Activated T-helper 1 cell treated with anti-CD3 and anti-CD28 coated beads, Interleukin-12 subunit alpha, Interleukin-12 subunit beta, Interleukin-2, Interleukin-4 antibody, amounts not matched to agents 30 ng/mL and 10 ng/mL and 1 ng/mL, durations not matched to agents 14 hours and 24 hours and 36 hours (primary cell): Measurements from ENCODE around the gene DNAAF5. TPM values are rescaled to one million over a fixed set of nuclear protein-coding genes. Genes with fewer than 3 reads are reported as not detected.
A peak's percentile ranks its signal among the peaks of the same experiment; 100 is the strongest.

Experiments
- DNase-seq: peaks from one replicate; pipeline ENCODE4 v3.0.0; 2021; ENCODE audit warnings: low spot score
- H3K27ac Mint-ChIP-seq: one replicate; pipeline ENCODE4 v1.8.0; 2021; ENCODE audit warnings: mild to moderate bottlenecking, mixed read lengths
- H3K27me3 Mint-ChIP-seq: one replicate; pipeline ENCODE4 v1.8.0; 2022; ENCODE audit warnings: mild to moderate bottlenecking, moderate library complexity, mixed read lengths; ENCODE audit not compliant: insufficient read depth
- H3K36me3 Mint-ChIP-seq: one replicate; pipeline ENCODE4 v1.8.0; 2021; ENCODE audit warnings: low read depth, mixed read lengths
- H3K4me1 Mint-ChIP-seq: one replicate; pipeline ENCODE4 v1.8.0; 2021; ENCODE audit warnings: low read depth, mixed read lengths
- H3K4me3 Mint-ChIP-seq: one replicate; pipeline ENCODE4 v1.8.0; 2021; ENCODE audit warnings: mild to moderate bottlenecking, moderate library complexity, mixed read lengths
- H3K9me3 Mint-ChIP-seq: one replicate; pipeline ENCODE4 v1.8.0; 2021; ENCODE audit warnings: mixed read lengths
- intact Hi-C: fragments of 100-400 bp; cut with micrococcal nuclease; formaldehyde crosslinking; loops from one replicate; pipeline ENCODE4 v1.15.1; 2024
- total RNA-seq: library from RNA; stranded (reverse); gene quantifications from 2 replicates; pipeline ENCODE4 v1.2.3, GENCODE V29; 2022

The DNAAF5 gene
- total RNA-seq, 1 donor from 2014 or later = 42.7 TPM

GRCh38 chr7:816751-817671 lies 90.5 kb downstream of the DNAAF5 start:
- Mint-ChIP-seq H3K4me3 (peak overlapping the region; percentile 96), H3K27me3 (peaks cover 17% of the 10 kb centered on the region), H3K27ac (peak overlapping the region; percentile 86), H3K9me3 (no peaks in the 10 kb centered on the region), H3K36me3 (peaks cover 18% of the 10 kb centered on the region), H3K4me1 (peaks cover 52% of the 10 kb centered on the region)
- intact Hi-C loops = loop anchor here (1.0 to 5.0 kb wide), 5 partner anchors 14 to 215 kb away; partner anchors contain the start of gene COX19
- peak; percentile 17 for DNase-seq

- Mint-ChIP-seq H3K4me3 (peak overlapping the region; percentile 96), H3K36me3 (peaks cover 19% of the 10 kb centered on the region), H3K27ac (peak overlapping the region; percentile 50), H3K4me1 (peaks cover 41% of the 10 kb centered on the region), H3K27me3 (peaks cover 15% of the 10 kb centered on the region), H3K9me3 (no peaks in the 10 kb centered on the region)
- DNase-seq = no peak
- intact Hi-C loops = loop anchor here (5.0 kb wide), 1 partner anchor 216 kb away; no protein-coding TSS in a partner anchor
Measured at GRCh38 chr7:818031-818699, 91.7 kb downstream of the DNAAF5 start.

DNA sequence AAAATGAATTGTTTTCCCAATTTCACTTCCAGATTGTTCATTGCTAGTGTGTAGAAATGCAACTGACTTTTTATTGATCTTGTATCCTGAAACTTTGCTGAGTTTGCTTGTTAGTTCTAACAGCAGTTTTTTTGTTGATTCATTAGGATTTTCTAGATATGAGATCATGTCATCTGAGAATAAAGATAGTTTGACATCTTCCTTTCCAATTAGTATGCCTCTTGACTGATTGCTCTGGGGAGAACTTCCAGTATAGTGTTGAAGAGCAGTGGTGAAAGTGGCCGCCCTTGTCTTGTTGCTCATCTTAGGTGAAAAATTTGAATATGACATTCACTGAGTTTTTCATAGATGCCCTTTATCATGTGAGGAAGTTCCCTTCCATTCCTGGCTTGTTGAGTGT lies 93.8 kb downstream of the DNAAF5 start:
- no peak overlapping the region for H3K27ac Mint-ChIP-seq
- H3K9me3 Mint-ChIP-seq = no peaks in the 10 kb centered on the region
- intact Hi-C loops = no loop called here
- no peak for DNase-seq
- H3K4me3 Mint-ChIP-seq = no peak overlapping the region
- peaks cover 32% of the 10 kb centered on the region for H3K4me1 Mint-ChIP-seq
- H3K27me3 Mint-ChIP-seq = peaks cover 1% of the 10 kb centered on the region
- H3K36me3 Mint-ChIP-seq = peaks cover 24% of the 10 kb centered on the region

- DNase-seq = no peak
- Mint-ChIP-seq H3K4me1 (peaks cover 32% of the 10 kb centered on the region), H3K9me3 (no peaks in the 10 kb centered on the region), H3K27ac (no peak overlapping the region), H3K27me3 (no peaks in the 10 kb centered on the region), H3K36me3 (peaks cover 25% of the 10 kb centered on the region), H3K4me3 (no peak overlapping the region)
- intact Hi-C loops = no loop called here
Measured at GRCh38 chr7:821688-822087, 95.2 kb downstream of the DNAAF5 start.

GRCh38 chr7:822692-823276 lies 96.3 kb downstream of the DNAAF5 start:
- H3K36me3 Mint-ChIP-seq = peaks cover 24% of the 10 kb centered on the region
- H3K4me1 Mint-ChIP-seq = peaks cover 24% of the 10 kb centered on the region
- no peaks in the 10 kb centered on the region for H3K27me3 Mint-ChIP-seq
- intact Hi-C loops = no loop called here
- DNase-seq = no peak
- H3K4me3 Mint-ChIP-seq = no peak overlapping the region
- no peaks in the 10 kb centered on the region for H3K9me3 Mint-ChIP-seq
- no peak overlapping the region for H3K27ac Mint-ChIP-seq

GRCh38 chr7:823649-824048 lies 97.2 kb downstream of the DNAAF5 start:
- intact Hi-C loops = no loop called here
- Mint-ChIP-seq H3K36me3 (peaks cover 16% of the 10 kb centered on the region), H3K27me3 (no peaks in the 10 kb centered on the region), H3K4me3 (no peak overlapping the region), H3K9me3 (no peaks in the 10 kb centered on the region), H3K27ac (no peak overlapping the region), H3K4me1 (peaks cover 15% of the 10 kb centered on the region)
- DNase-seq = no peak

DNA sequence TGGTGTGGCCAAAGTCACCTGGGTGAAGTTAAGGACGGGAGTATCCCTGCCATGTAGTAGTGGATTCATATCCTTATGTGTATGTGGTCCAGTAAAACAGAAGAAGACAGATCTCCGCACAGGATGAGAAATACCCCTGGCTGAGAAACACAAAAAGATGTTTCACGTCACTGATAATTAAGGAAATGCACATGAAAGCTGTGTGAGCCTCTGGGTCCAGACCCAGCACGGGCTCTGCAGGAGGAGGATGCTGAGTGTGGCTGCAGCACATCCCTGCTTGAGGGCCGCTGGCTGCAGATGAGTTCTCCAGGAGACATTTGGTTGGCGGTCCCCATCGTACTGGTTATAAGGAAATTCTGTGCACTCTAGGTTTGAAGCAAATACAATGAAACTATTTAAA lies 97.6 kb downstream of the DNAAF5 start:
- Mint-ChIP-seq H3K9me3 (no peaks in the 10 kb centered on the region), H3K36me3 (peaks cover 15% of the 10 kb centered on the region), H3K4me3 (no peak overlapping the region), H3K27ac (no peak overlapping the region), H3K4me1 (peaks cover 13% of the 10 kb centered on the region), H3K27me3 (no peaks in the 10 kb centered on the region)
- no peak for DNase-seq
- intact Hi-C loops = no loop called here

GRCh38 chr7:824664-825063 lies 98.2 kb downstream of the DNAAF5 start:
- intact Hi-C loops = no loop called here
- Mint-ChIP-seq H3K4me3 (no peak overlapping the region), H3K27me3 (no peaks in the 10 kb centered on the region), H3K36me3 (peaks cover 12% of the 10 kb centered on the region), H3K4me1 (peaks cover 10% of the 10 kb centered on the region), H3K9me3 (no peaks in the 10 kb centered on the region), H3K27ac (no peak overlapping the region)
- DNase-seq = no peak

- peaks cover 12% of the 10 kb centered on the region for H3K36me3 Mint-ChIP-seq
- peaks cover 9% of the 10 kb centered on the region for H3K4me1 Mint-ChIP-seq
- DNase-seq = no peak
- no peaks in the 10 kb centered on the region for H3K9me3 Mint-ChIP-seq
- no peak overlapping the region for H3K27ac Mint-ChIP-seq
- intact Hi-C loops = no loop called here
- H3K4me3 Mint-ChIP-seq = no peak overlapping the region
- H3K27me3 Mint-ChIP-seq = no peaks in the 10 kb centered on the region
Measured at GRCh38 chr7:825386-825785, 98.9 kb downstream of the DNAAF5 start.

GRCh38 chr7:826230-826917 lies 99.9 kb downstream of the DNAAF5 start:
- peaks cover 13% of the 10 kb centered on the region for H3K4me1 Mint-ChIP-seq
- H3K27ac Mint-ChIP-seq = no peak overlapping the region

DNA sequence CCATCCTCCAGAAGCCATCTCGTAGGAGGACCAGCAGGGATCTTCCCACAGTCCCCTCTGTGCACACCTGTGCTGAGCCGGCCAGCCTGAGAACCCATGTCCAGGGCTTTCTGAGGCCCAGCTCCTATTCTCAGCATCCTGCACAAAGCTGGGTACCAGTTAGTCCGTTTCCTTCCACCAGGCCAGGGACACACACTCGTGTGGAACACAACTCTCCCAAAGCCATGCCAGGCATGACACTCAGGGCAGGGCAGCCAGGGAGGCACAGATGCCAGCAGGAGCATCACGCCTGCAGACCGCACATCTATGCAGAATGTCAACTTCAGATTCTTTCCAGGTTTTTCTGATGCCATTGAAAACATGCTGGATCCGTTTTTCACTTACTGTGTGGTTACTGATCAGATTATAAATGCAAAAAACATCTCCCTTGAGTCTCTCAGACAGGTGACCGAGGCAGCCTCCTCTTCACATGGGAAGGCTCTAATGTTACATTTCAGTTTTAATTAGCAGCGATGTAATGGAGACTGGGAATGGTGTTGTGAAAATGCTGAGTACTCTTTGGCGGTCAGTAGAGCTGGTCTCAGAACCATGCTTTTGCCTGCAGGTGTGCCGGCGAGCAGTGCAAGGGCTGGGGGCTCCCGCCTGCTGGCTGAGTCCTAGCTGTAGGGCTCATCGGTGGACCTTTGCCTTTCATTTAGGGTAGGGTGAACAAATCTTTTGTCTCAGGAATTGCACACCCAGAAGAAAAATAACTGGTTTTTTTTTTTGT lies 102.5 kb downstream of the DNAAF5 start:
- Mint-ChIP-seq H3K27me3 (no peaks in the 10 kb centered on the region), H3K27ac (no peak overlapping the region), H3K36me3 (peaks cover 10% of the 10 kb centered on the region), H3K9me3 (no peaks in the 10 kb centered on the region), H3K4me3 (no peak overlapping the region), H3K4me1 (peaks cover 30% of the 10 kb centered on the region)
- DNase-seq = no peak
- intact Hi-C loops = no loop called here

More at GRCh38 chr7:826230-826917, 99.9 kb downstream of the DNAAF5 start:
- H3K27me3 Mint-ChIP-seq = no peaks in the 10 kb centered on the region
- no peaks in the 10 kb centered on the region for H3K9me3 Mint-ChIP-seq
- H3K36me3 Mint-ChIP-seq = peaks cover 9% of the 10 kb centered on the region
- DNase-seq = no peak
- intact Hi-C loops = no loop called here
- no peak overlapping the region for H3K4me3 Mint-ChIP-seq

GRCh38 chr7:830069-830468 lies 103.6 kb downstream of the DNAAF5 start:
- Mint-ChIP-seq H3K4me1 (peaks cover 30% of the 10 kb centered on the region), H3K4me3 (no peak overlapping the region), H3K36me3 (peaks cover 10% of the 10 kb centered on the region), H3K27ac (no peak overlapping the region), H3K27me3 (no peaks in the 10 kb centered on the region), H3K9me3 (no peaks in the 10 kb centered on the region)
- DNase-seq = no peak
- intact Hi-C loops = loop anchor here (5.0 kb wide), 2 partner anchors 103 to 228 kb away; partner anchors contain the start of genes DNAAF5 and PRKAR1B
